ENCODE results near the gene ANKMY1. TPM values are rescaled to one million over a fixed set of nuclear protein-coding genes. Genes with fewer than 3 reads are reported as not detected.
A peak's percentile ranks its signal among the peaks of the same experiment; 100 is the strongest.

The ANKMY1 gene
- total RNA-seq, 1 experiment from 2014 or later, result 30.8 TPM

GRCh38 chr2:240452462-240453256 lies 105.1 kb downstream of the ANKMY1 start:
- Histone ChIP-seq H3K27me3 (ENCODE audit: low read length) (no peaks in the 10 kb centered on the region), H3K27ac (ENCODE audit: low read length) (no peak overlapping the region), H3K79me2 (ENCODE audit: low read length) (no peaks in the 10 kb centered on the region), H3K9me3 (ENCODE audit: low read length) (no peaks in the 10 kb centered on the region), H3K4me2 (ENCODE audit: low read depth, low read length, poor library complexity, severe bottlenecking) (no peak overlapping the region), H3K36me3 (ENCODE audit: insufficient read depth, low read length) (no peaks in the 10 kb centered on the region), H3K9ac (ENCODE audit: low read length) (no peak overlapping the region), H3K4me1 (ENCODE audit: low read length) (peaks cover 14% of the 10 kb centered on the region), H3K4me3 (ENCODE audit: low read length) (no peak overlapping the region), H3K9me2 (replicated peaks; ENCODE audit: insufficient read depth, low read length) (no peaks in the 10 kb centered on the region), H2AFZ (ENCODE audit: low read length) (no peak overlapping the region), H4K20me1 (ENCODE audit: insufficient read depth, low read depth, low read length) (peaks cover 12% of the 10 kb centered on the region; the same call in 1 of the 2 replicates)
- DNase-seq, result no peak

DNA sequence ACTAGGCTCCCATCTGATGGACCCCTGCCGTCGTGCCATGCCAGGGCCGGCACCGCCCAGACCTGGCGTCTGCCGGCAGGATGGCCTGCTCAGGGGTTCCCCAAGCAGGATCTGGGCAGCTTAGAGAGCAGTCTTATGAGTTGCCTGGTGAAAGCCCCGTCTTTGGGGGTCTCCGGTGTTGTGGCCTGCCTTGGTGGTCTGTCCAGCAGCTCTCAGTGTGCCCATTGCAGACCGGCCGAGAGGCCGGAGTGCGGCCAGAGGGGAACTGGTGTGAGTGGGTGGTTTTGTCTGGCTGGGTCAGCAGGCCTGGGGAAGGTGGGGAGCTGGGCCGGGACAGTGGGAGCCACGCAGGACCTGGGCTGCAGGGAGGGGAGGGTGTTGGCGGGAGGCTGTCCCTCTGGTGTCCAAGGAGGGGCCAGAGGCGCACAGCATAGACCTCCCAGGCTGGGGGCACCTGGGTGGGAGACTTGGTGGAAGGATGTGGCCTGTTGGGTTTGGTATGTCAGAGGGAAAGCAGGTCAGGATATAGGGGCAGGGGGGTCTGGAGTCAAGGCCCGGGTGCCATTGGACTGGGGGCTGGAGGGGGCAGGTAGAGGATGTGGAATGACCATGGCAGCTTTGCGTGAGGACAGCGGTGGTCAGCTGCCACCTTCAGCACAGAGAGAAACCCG lies 105.9 kb downstream of the ANKMY1 start:
- Histone ChIP-seq H3K36me3 (ENCODE audit: insufficient read depth, low read length) (no peaks in the 10 kb centered on the region), H3K4me1 (ENCODE audit: low read length) (peaks cover 14% of the 10 kb centered on the region), H3K9me3 (ENCODE audit: low read length) (no peaks in the 10 kb centered on the region), H4K20me1 (ENCODE audit: insufficient read depth, low read depth, low read length) (peaks cover 12% of the 10 kb centered on the region; the same call in 1 of the 2 replicates), H3K27ac (ENCODE audit: low read length) (no peak overlapping the region), H3K9ac (ENCODE audit: low read length) (no peak overlapping the region), H3K27me3 (ENCODE audit: low read length) (no peaks in the 10 kb centered on the region), H2AFZ (ENCODE audit: low read length) (no peak overlapping the region), H3K79me2 (ENCODE audit: low read length) (no peaks in the 10 kb centered on the region), H3K9me2 (replicated peaks; ENCODE audit: insufficient read depth, low read length) (no peaks in the 10 kb centered on the region), H3K4me2 (ENCODE audit: low read depth, low read length, poor library complexity, severe bottlenecking) (no peak overlapping the region), H3K4me3 (ENCODE audit: low read length) (no peak overlapping the region)
- no peak for DNase-seq

- no peaks in the 10 kb centered on the region for H3K27me3 ChIP-seq (ENCODE audit: low read length)
Measured at GRCh38 chr2:240451108-240451611, 106.6 kb downstream of the ANKMY1 start.

GRCh38 chr2:240450532-240451107 lies 107.2 kb downstream of the ANKMY1 start:
- Histone ChIP-seq H3K79me2 (ENCODE audit: low read length) (no peaks in the 10 kb centered on the region), H3K9me2 (replicated peaks; ENCODE audit: insufficient read depth, low read length) (no peaks in the 10 kb centered on the region), H2AFZ (ENCODE audit: low read length) (no peak overlapping the region), H4K20me1 (ENCODE audit: insufficient read depth, low read depth, low read length) (peaks cover 12% of the 10 kb centered on the region; the same call in 1 of the 2 replicates), H3K4me2 (ENCODE audit: low read depth, low read length, poor library complexity, severe bottlenecking) (peak overlapping the region; percentile 26), H3K4me3 (ENCODE audit: low read length) (no peak overlapping the region), H3K9ac (ENCODE audit: low read length) (no peak overlapping the region), H3K36me3 (ENCODE audit: insufficient read depth, low read length) (no peaks in the 10 kb centered on the region), H3K4me1 (ENCODE audit: low read length) (peaks cover 14% of the 10 kb centered on the region), H3K27me3 (ENCODE audit: low read length) (no peaks in the 10 kb centered on the region), H3K9me3 (ENCODE audit: low read length) (no peaks in the 10 kb centered on the region), H3K27ac (ENCODE audit: low read length) (no peak overlapping the region)
- peak; percentile 55 for DNase-seq

More at GRCh38 chr2:240451108-240451611, 106.6 kb downstream of the ANKMY1 start:
- Histone ChIP-seq H3K36me3 (ENCODE audit: insufficient read depth, low read length) (no peaks in the 10 kb centered on the region), H3K9me3 (ENCODE audit: low read length) (no peaks in the 10 kb centered on the region), H3K4me2 (ENCODE audit: low read depth, low read length, poor library complexity, severe bottlenecking) (no peak overlapping the region), H3K4me3 (ENCODE audit: low read length) (no peak overlapping the region), H3K9me2 (replicated peaks; ENCODE audit: insufficient read depth, low read length) (no peaks in the 10 kb centered on the region), H2AFZ (ENCODE audit: low read length) (no peak overlapping the region), H3K27ac (ENCODE audit: low read length) (no peak overlapping the region), H4K20me1 (ENCODE audit: insufficient read depth, low read depth, low read length) (peaks cover 12% of the 10 kb centered on the region; the same call in 1 of the 2 replicates), H3K9ac (ENCODE audit: low read length) (no peak overlapping the region), H3K79me2 (ENCODE audit: low read length) (no peaks in the 10 kb centered on the region), H3K4me1 (ENCODE audit: low read length) (peaks cover 14% of the 10 kb centered on the region)
- DNase-seq, result no peak

GRCh38 chr2:240449764-240450531 lies 107.8 kb downstream of the ANKMY1 start:
- H3K9ac ChIP-seq (ENCODE audit: low read length), result no peak overlapping the region
- no peaks in the 10 kb centered on the region for H3K79me2 ChIP-seq (ENCODE audit: low read length)
- H3K4me1 ChIP-seq (ENCODE audit: low read length), result peaks cover 14% of the 10 kb centered on the region
- H4K20me1 ChIP-seq (ENCODE audit: insufficient read depth, low read depth, low read length), result peaks cover 12% of the 10 kb centered on the region; the same call in 1 of the 2 replicates
- H3K27me3 ChIP-seq (ENCODE audit: low read length), result no peaks in the 10 kb centered on the region
- H3K4me2 ChIP-seq (ENCODE audit: low read depth, low read length, poor library complexity, severe bottlenecking), result peak overlapping the region; percentile 26
- no peaks in the 10 kb centered on the region for H3K9me3 ChIP-seq (ENCODE audit: low read length)
- H3K27ac ChIP-seq (ENCODE audit: low read length), result no peak overlapping the region
- peak; percentile 53 for DNase-seq
- H3K36me3 ChIP-seq (ENCODE audit: insufficient read depth, low read length), result no peaks in the 10 kb centered on the region
- H3K9me2 ChIP-seq (replicated peaks; ENCODE audit: insufficient read depth, low read length), result no peaks in the 10 kb centered on the region
- no peak overlapping the region for H3K4me3 ChIP-seq (ENCODE audit: low read length)
- H2AFZ ChIP-seq (ENCODE audit: low read length), result no peak overlapping the region

- Histone ChIP-seq H3K4me3 (ENCODE audit: low read length) (no peak overlapping the region), H3K4me1 (ENCODE audit: low read length) (peaks cover 14% of the 10 kb centered on the region), H3K4me2 (ENCODE audit: low read depth, low read length, poor library complexity, severe bottlenecking) (no peak overlapping the region), H3K9ac (ENCODE audit: low read length) (no peak overlapping the region), H3K27ac (ENCODE audit: low read length) (no peak overlapping the region), H3K79me2 (ENCODE audit: low read length) (no peaks in the 10 kb centered on the region), H4K20me1 (ENCODE audit: insufficient read depth, low read depth, low read length) (peaks cover 12% of the 10 kb centered on the region; the same call in 1 of the 2 replicates), H3K9me2 (replicated peaks; ENCODE audit: insufficient read depth, low read length) (no peaks in the 10 kb centered on the region), H3K27me3 (ENCODE audit: low read length) (no peaks in the 10 kb centered on the region), H2AFZ (ENCODE audit: low read length) (no peak overlapping the region), H3K9me3 (ENCODE audit: low read length) (no peaks in the 10 kb centered on the region), H3K36me3 (ENCODE audit: insufficient read depth, low read length) (no peaks in the 10 kb centered on the region)
- DNase-seq, result no peak
Measured at GRCh38 chr2:240448387-240449274, 109.2 kb downstream of the ANKMY1 start.

- Histone ChIP-seq H3K79me2 (ENCODE audit: low read length) (no peaks in the 10 kb centered on the region), H3K27me3 (ENCODE audit: low read length) (no peaks in the 10 kb centered on the region), H3K4me3 (ENCODE audit: low read length) (no peak overlapping the region), H3K9me2 (replicated peaks; ENCODE audit: insufficient read depth, low read length) (no peaks in the 10 kb centered on the region), H3K9ac (ENCODE audit: low read length) (no peak overlapping the region), H3K9me3 (ENCODE audit: low read length) (no peaks in the 10 kb centered on the region), H3K27ac (ENCODE audit: low read length) (no peak overlapping the region), H3K36me3 (ENCODE audit: insufficient read depth, low read length) (no peaks in the 10 kb centered on the region), H3K4me2 (ENCODE audit: low read depth, low read length, poor library complexity, severe bottlenecking) (no peak overlapping the region), H4K20me1 (ENCODE audit: insufficient read depth, low read depth, low read length) (peaks cover 12% of the 10 kb centered on the region; the same call in 1 of the 2 replicates), H2AFZ (ENCODE audit: low read length) (no peak overlapping the region), H3K4me1 (ENCODE audit: low read length) (peaks cover 14% of the 10 kb centered on the region)
- no peak for DNase-seq
Measured at GRCh38 chr2:240447934-240448333, 109.9 kb downstream of the ANKMY1 start.

Data from Karpas-422 (cell line).